ENCODE results near the gene NUP210. TPM values are rescaled to one million over a fixed set of nuclear protein-coding genes. Genes with fewer than 3 reads are reported as not detected.
"Not testable (repeated sequence)": the region's sequence is repeated elsewhere in the genome, so short reads cannot be mapped to it uniquely, and the experiment has no call there.

Gene NUP210
- total RNA-seq, 3 donors from 2014 or later: 6.7 to 14.8 (median 8.1) TPM

GRCh38 chr3:13385373-13385965 is 34.7 kb downstream of the NUP210 start:
- H3K36me3 ChIP-seq (ENCODE audit: low read depth): no peaks in the 10 kb centered on the region
- ATAC-seq (no peak), DNase-seq (no peak)
- H3K9me3 ChIP-seq: no peaks in the 10 kb centered on the region
- TF ChIP-seq, protein P1, sequence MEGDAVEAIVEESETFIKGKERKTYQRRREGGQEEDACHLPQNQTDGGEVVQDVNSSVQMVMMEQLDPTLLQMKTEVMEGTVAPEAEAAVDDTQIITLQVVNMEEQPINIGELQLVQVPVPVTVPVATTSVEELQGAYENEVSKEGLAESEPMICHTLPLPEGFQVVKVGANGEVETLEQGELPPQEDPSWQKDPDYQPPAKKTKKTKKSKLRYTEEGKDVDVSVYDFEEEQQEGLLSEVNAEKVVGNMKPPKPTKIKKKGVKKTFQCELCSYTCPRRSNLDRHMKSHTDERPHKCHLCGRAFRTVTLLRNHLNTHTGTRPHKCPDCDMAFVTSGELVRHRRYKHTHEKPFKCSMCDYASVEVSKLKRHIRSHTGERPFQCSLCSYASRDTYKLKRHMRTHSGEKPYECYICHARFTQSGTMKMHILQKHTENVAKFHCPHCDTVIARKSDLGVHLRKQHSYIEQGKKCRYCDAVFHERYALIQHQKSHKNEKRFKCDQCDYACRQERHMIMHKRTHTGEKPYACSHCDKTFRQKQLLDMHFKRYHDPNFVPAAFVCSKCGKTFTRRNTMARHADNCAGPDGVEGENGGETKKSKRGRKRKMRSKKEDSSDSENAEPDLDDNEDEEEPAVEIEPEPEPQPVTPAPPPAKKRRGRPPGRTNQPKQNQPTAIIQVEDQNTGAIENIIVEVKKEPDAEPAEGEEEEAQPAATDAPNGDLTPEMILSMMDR (IDR thresholded peaks at IDR 0.05): no peak
- no peaks in the 10 kb centered on the region for H3K4me1 ChIP-seq (ENCODE audit: low read depth)
- no peak overlapping the region for H3K4me3 ChIP-seq
- intact Hi-C loops (cut with DNase I, micrococcal nuclease): no loop called here

GRCh38 chr3:13380971-13381370 is 39.2 kb downstream of the NUP210 start:
- ATAC-seq: no peak

DNA sequence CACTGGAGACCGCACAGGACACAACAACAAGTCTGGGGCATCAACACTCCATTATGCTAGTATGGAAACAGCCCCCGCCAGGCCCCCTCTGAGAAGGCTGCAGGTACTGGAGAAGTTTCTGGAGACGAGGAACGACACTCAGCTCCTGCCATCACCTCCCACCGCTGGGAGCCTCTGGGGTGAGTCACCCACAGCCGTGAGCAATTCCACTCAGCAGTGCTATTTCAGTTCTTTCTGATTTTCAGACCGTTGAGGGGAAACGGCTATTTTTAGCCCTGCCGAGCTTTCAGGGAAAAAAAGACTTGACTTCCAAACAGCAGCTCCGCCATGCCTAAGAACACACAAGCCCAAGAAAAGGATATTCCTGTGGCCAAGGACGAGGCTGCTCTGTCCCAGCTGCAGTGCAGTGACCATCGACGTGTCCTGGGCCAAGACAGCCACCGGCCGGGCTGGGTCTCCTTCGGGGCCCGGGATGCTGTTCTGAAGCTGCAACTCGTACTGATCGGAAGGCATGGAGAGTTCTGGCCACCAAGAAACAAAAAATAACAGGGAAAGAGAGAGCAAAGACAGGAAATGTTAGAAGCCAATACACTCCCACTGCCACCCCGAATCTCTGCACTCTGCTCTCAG is 40.8 kb downstream of the NUP210 start:
- no peaks in the 10 kb centered on the region for H3K4me1 ChIP-seq (ENCODE audit: low read depth)
- H3K4me3 ChIP-seq: no peak overlapping the region
- no peak for DNase-seq
- TF ChIP-seq, protein P1 (IDR thresholded peaks at IDR 0.05): no peak
- H3K9me3 ChIP-seq: no peaks in the 10 kb centered on the region
- no peak for ATAC-seq
- intact Hi-C loops (cut with DNase I, micrococcal nuclease): no loop called here
- no peaks in the 10 kb centered on the region for H3K36me3 ChIP-seq (ENCODE audit: low read depth)

More at GRCh38 chr3:13380971-13381370, 39.2 kb downstream of the NUP210 start:
- Histone ChIP-seq H3K4me1 (ENCODE audit: low read depth) (no peaks in the 10 kb centered on the region), H3K4me3 (no peak overlapping the region), H3K9me3 (no peaks in the 10 kb centered on the region), H3K36me3 (ENCODE audit: low read depth) (no peaks in the 10 kb centered on the region)
- no peak for DNase-seq
- TF ChIP-seq, protein P1 (IDR thresholded peaks at IDR 0.05): no peak
- intact Hi-C loops (cut with DNase I, micrococcal nuclease): no loop called here

- ATAC-seq (no peak), DNase-seq (no peak)
- no peaks in the 10 kb centered on the region for H3K36me3 ChIP-seq (ENCODE audit: low read depth)
- intact Hi-C loops (cut with DNase I, micrococcal nuclease): no loop called here
- TF ChIP-seq, protein P1 (IDR thresholded peaks at IDR 0.05): no peak
- H3K4me1 ChIP-seq (ENCODE audit: low read depth): no peaks in the 10 kb centered on the region
- no peak overlapping the region for H3K4me3 ChIP-seq
- no peaks in the 10 kb centered on the region for H3K9me3 ChIP-seq
Observed at GRCh38 chr3:13378155-13378554, 42.0 kb downstream of the NUP210 start.

DNA sequence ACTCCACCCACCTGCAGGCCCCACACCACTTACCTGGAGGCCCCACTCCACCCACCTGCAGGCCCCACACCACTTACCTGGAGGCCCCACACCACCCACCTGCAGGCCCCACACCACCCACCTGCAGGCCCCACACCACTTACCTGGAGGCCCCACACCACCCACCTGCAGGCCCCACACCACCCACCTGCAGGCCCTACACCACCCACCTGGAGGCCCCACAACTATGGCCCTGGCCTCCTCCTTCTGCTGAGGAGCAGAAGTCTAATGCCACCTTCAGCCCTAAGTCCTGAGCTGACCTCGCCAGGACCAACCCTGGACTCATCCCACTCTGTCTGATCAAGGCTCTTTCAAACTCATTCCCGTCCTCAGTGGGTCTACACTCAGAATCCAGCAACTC is 42.4 kb downstream of the NUP210 start:
- not testable (repeated sequence) for H3K36me3 ChIP-seq (ENCODE audit: low read depth)

DNA sequence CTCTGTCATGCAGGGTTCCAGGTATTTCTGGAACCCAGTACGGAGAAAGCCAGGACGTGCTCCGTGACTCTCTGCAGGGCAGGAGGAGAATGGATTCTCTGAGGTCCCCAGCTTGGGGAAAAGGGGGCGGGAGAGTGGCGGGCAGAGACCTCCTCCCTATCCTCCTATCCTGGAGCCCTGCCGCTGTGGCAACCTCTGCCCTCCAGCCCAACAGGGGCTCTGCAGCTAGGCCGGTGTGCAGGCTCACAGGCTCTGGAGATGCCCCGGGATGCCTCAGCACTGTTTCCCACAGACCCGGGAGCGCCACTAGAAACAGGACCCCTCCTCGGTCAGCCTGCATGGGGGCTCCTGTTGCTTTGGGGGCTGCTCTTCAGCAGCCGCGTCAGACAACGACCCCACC is 43.1 kb downstream of the NUP210 start:
- no peaks in the 10 kb centered on the region for H3K4me1 ChIP-seq (ENCODE audit: low read depth)
- DNase-seq (no peak), ATAC-seq (no peak)
- H3K9me3 ChIP-seq: no peaks in the 10 kb centered on the region
- H3K36me3 ChIP-seq (ENCODE audit: low read depth): no peaks in the 10 kb centered on the region
- TF ChIP-seq, protein P1 (IDR thresholded peaks at IDR 0.05): no peak
- intact Hi-C loops (cut with DNase I, micrococcal nuclease): no loop called here
- no peak overlapping the region for H3K4me3 ChIP-seq

More for the DNA sequence above, 42.4 kb downstream of the NUP210 start:
- intact Hi-C loops (cut with DNase I, micrococcal nuclease); H3K4me3 ChIP-seq; H3K4me1 ChIP-seq (ENCODE audit: low read depth); ATAC-seq; DNase-seq; H3K9me3 ChIP-seq: not testable (repeated sequence)
